Activated CD4-positive, alpha-beta T cell treated with anti-CD3 and anti-CD28 coated beads, Interleukin-2, Interleukin-4, amounts not matched to agents 100 ng/mL and 50 ng/mL, durations not matched to agents 16 hours and 8 hours (primary cell): ENCODE measurements around the gene ALOXE3.
"Not testable (repeated sequence)": the region's sequence is repeated elsewhere in the genome, so short reads cannot be mapped to it uniquely, and the experiment has no call there.

Experiments used
- DNase-seq: peaks from one replicate; pipeline ENCODE4 v3.0.0-alpha.2; 2020; ENCODE audit warnings: low spot score

The ALOXE3 gene

GRCh38 chr17:8121681-8122421, 3.5 kb upstream of the ALOXE3 start:
- DNase-seq: peak; percentile 55

GRCh38 chr17:8121407-8121680, 3.0 kb upstream of the ALOXE3 start:
- no peak for DNase-seq

- peak; percentile 88 for DNase-seq
Measured at GRCh38 chr17:8120520-8121406, 2.4 kb upstream of the ALOXE3 start.

- peak; percentile 93 for DNase-seq
Measured at GRCh38 chr17:8119581-8120519, 1.5 kb upstream of the ALOXE3 start.

GRCh38 chr17:8118769-8119580, 661 bp upstream of the ALOXE3 start:
- DNase-seq: peak; percentile 87

GRCh38 chr17:8117367-8117979, 841 bp downstream of the ALOXE3 start:
- no peak for DNase-seq

- DNase-seq: no peak
Measured at GRCh38 chr17:8116776-8117175, 1.5 kb downstream of the ALOXE3 start.

GRCh38 chr17:8110907-8111306, 7.4 kb downstream of the ALOXE3 start:
- DNase-seq: no peak

GRCh38 chr17:8110456-8110804, 7.9 kb downstream of the ALOXE3 start:
- DNase-seq: no peak

- peak; percentile 73 for DNase-seq
Measured at GRCh38 chr17:8109661-8110455, 8.5 kb downstream of the ALOXE3 start.

GRCh38 chr17:8108972-8109660, 9.2 kb downstream of the ALOXE3 start:
- DNase-seq: no peak

- not testable (repeated sequence) for DNase-seq
Measured at GRCh38 chr17:8106980-8107379, 11.3 kb downstream of the ALOXE3 start.

- no peak for DNase-seq
Measured at GRCh38 chr17:8105957-8106398, 12.3 kb downstream of the ALOXE3 start.

- DNase-seq: no peak
Measured at GRCh38 chr17:8104911-8105310, 13.4 kb downstream of the ALOXE3 start.

GRCh38 chr17:8103549-8103948, 14.8 kb downstream of the ALOXE3 start:
- DNase-seq: no peak

GRCh38 chr17:8101721-8102120, 16.6 kb downstream of the ALOXE3 start:
- DNase-seq: no peak

- no peak for DNase-seq
Measured at GRCh38 chr17:8100763-8101162, 17.6 kb downstream of the ALOXE3 start.

GRCh38 chr17:8100111-8100510, 18.2 kb downstream of the ALOXE3 start:
- no peak for DNase-seq

GRCh38 chr17:8096541-8096940, 21.8 kb downstream of the ALOXE3 start:
- DNase-seq: no peak

GRCh38 chr17:8095361-8095760, 23.0 kb downstream of the ALOXE3 start:
- no peak for DNase-seq
